ENCODE data around the gene FAM181A.

Gene FAM181A

GRCh38 chr14:93926873-93927799, at the start of gene FAM181A:
Gene FAM181A (plus strand): TSS chr14:93927344. CDS start chr14:93928286, 942 bp downstream.
- DNase-seq (ENCODE audit: low spot score) (no peak), FAIRE-seq (no peak)

GRCh38 chr14:93878212-93878611, 48.9 kb upstream of the FAM181A start:
- FAIRE-seq = no peak
- no peak for DNase-seq (ENCODE audit: low spot score)

- FAIRE-seq = no peak
Measured at GRCh38 chr14:93878871-93879270, 48.3 kb upstream of the FAM181A start.

GRCh38 chr14:93879362-93879983, 47.7 kb upstream of the FAM181A start:
- DNase-seq (ENCODE audit: low spot score) = no peak
- no peak for FAIRE-seq

More at GRCh38 chr14:93878871-93879270, 48.3 kb upstream of the FAM181A start:
- no peak for DNase-seq (ENCODE audit: low spot score)

- no peak for FAIRE-seq
- no peak for DNase-seq (ENCODE audit: low spot score)
Measured at GRCh38 chr14:93880021-93880820, 46.9 kb upstream of the FAM181A start.

GRCh38 chr14:93884950-93885349, 42.2 kb upstream of the FAM181A start:
- no peak for DNase-seq (ENCODE audit: low spot score)
- no peak for FAIRE-seq

- FAIRE-seq (no peak), DNase-seq (ENCODE audit: low spot score) (no peak)
Measured at GRCh38 chr14:93888995-93889394, 38.1 kb upstream of the FAM181A start.

- DNase-seq (ENCODE audit: low spot score) (no peak), FAIRE-seq (no peak)
Measured at GRCh38 chr14:93889739-93890483, 37.2 kb upstream of the FAM181A start.

GRCh38 chr14:93891756-93892504, 35.2 kb upstream of the FAM181A start:
- FAIRE-seq (no peak), DNase-seq (ENCODE audit: low spot score) (no peak)

- no peak for FAIRE-seq
- DNase-seq (ENCODE audit: low spot score) = no peak
Measured at GRCh38 chr14:93892505-93892839, 34.7 kb upstream of the FAM181A start.

- FAIRE-seq (no peak), DNase-seq (ENCODE audit: low spot score) (no peak)
Measured at GRCh38 chr14:93892923-93893558, 34.1 kb upstream of the FAM181A start.

- no peak for FAIRE-seq
- no peak for DNase-seq (ENCODE audit: low spot score)
Measured at GRCh38 chr14:93893661-93894261, 33.4 kb upstream of the FAM181A start.

- no peak for DNase-seq (ENCODE audit: low spot score)
- FAIRE-seq = no peak
Measured at GRCh38 chr14:93895023-93895604, 32.0 kb upstream of the FAM181A start.

GRCh38 chr14:93897476-93897845, 29.7 kb upstream of the FAM181A start:
- DNase-seq (ENCODE audit: low spot score) = no peak
- no peak for FAIRE-seq

GRCh38 chr14:93898081-93898611, 29.0 kb upstream of the FAM181A start:
- DNase-seq (ENCODE audit: low spot score) (no peak), FAIRE-seq (no peak)

GRCh38 chr14:93898731-93899130, 28.4 kb upstream of the FAM181A start:
- DNase-seq (ENCODE audit: low spot score) = no peak
- FAIRE-seq = no peak

- no peak for DNase-seq (ENCODE audit: low spot score)
- FAIRE-seq = no peak
Measured at GRCh38 chr14:93901813-93902212, 25.3 kb upstream of the FAM181A start.

GRCh38 chr14:93902619-93903307, 24.4 kb upstream of the FAM181A start:
- FAIRE-seq = no peak

More at GRCh38 chr14:93902619-93903307, 24.4 kb upstream of the FAM181A start:
- no peak for DNase-seq (ENCODE audit: low spot score)

Measured in RCC 7860 (cell line).